HEK293T (cell line): Measurements from ENCODE around the gene BTG4.

Experiments used
- CTCF ChIA-PET: fragments of 350-600 bp; formaldehyde crosslinking; extraction: SDS; loops from one replicate; lab custom pipeline; 2021; ENCODE audit warnings: antibody characterized with exemption, inconsistent platforms; lab: Yijun Ruan, JAX
- POLR2A ChIA-PET: fragments of 350-600 bp; formaldehyde crosslinking; extraction: SDS; loops from one replicate; lab custom pipeline; 2020; ENCODE audit warnings: antibody characterized with exemption, inconsistent platforms; lab: Yijun Ruan, JAX
- DNase-seq: peaks from one replicate; pipeline ENCODE4 v3.0.0; 2012; ENCODE audit warnings: mixed read lengths; ENCODE audit errors: extremely low spot score
- ARNT ChIP-seq: fragments of 450-650 bp; IDR thresholded peaks from 2 replicates; pipeline ENCODE4 v1.6.1; 2017; ENCODE audit warnings: mild to moderate bottlenecking
- BHLHE40 ChIP-seq: fragments of 450-650 bp; IDR thresholded peaks from 2 replicates; pipeline ENCODE4 v1.6.1; 2016; ENCODE audit warnings: mild to moderate bottlenecking, moderate library complexity, borderline replicate concordance
- CTBP1 ChIP-seq: fragments of 450-650 bp; IDR thresholded peaks from 2 replicates; pipeline ENCODE4 v1.6.1; 2016; ENCODE audit warnings: borderline replicate concordance
- ELF4 ChIP-seq: fragments of 450-650 bp; IDR thresholded peaks from 2 replicates; pipeline ENCODE4 v1.6.1; 2017; ENCODE audit warnings: antibody characterized with exemption
- FOXA1 ChIP-seq: fragments of 450-650 bp; IDR thresholded peaks from 2 replicates; pipeline ENCODE4 v1.6.1; 2016; ENCODE audit warnings: mild to moderate bottlenecking
- FOXK2 ChIP-seq: fragments of 450-650 bp; IDR thresholded peaks from 2 replicates; pipeline ENCODE4 v1.6.1; 2016; ENCODE audit warnings: mild to moderate bottlenecking
- FOXM1 ChIP-seq: fragments of 450-650 bp; IDR thresholded peaks from 2 replicates; pipeline ENCODE4 v1.6.1; 2017; ENCODE audit warnings: mild to moderate bottlenecking, borderline replicate concordance
- HDGF ChIP-seq: fragments of 450-650 bp; IDR thresholded peaks from 2 replicates; pipeline ENCODE4 v1.6.1; 2017; ENCODE audit warnings: antibody characterized with exemption, borderline replicate concordance
- L3MBTL2 ChIP-seq: fragments of 450-650 bp; conservative IDR thresholded peaks from 2 replicates; pipeline ENCODE4 v1.6.1; 2016; ENCODE audit warnings: mild to moderate bottlenecking
- LEF1 ChIP-seq: fragments of 450-650 bp; IDR thresholded peaks from 2 replicates; pipeline ENCODE4 v1.6.1; 2017; ENCODE audit warnings: mild to moderate bottlenecking, borderline replicate concordance
- NFRKB ChIP-seq: fragments of 450-650 bp; IDR thresholded peaks from 2 replicates; pipeline ENCODE4 v1.6.1; 2016; ENCODE audit warnings: mild to moderate bottlenecking, moderate library complexity
- PKNOX1 ChIP-seq: fragments of 450-650 bp; IDR thresholded peaks from 2 replicates; pipeline ENCODE4 v1.6.1; 2016
- SP1 ChIP-seq: fragments of 450-650 bp; IDR thresholded peaks from 2 replicates; pipeline ENCODE4 v1.6.1; 2017
- SUZ12 ChIP-seq: fragments of 450-650 bp; IDR thresholded peaks from 2 replicates; pipeline ENCODE4 v1.6.1; 2016; ENCODE audit warnings: mild to moderate bottlenecking
- TARDBP ChIP-seq: fragments of 450-650 bp; IDR thresholded peaks from 2 replicates; pipeline ENCODE4 v1.6.1; 2016
- ZNF384 ChIP-seq: fragments of 450-650 bp; IDR thresholded peaks from 2 replicates; pipeline ENCODE4 v1.6.1; 2016

BTG4 gene

GRCh38 chr11:111499483-111499882 is 12.7 kb downstream of the BTG4 start:
- ChIA-PET POLR2A (no interaction called here), CTCF (no interaction called here)
- no peak for TF ChIP-seq CTBP1
- no peak for TF ChIP-seq PKNOX1
- TF ChIP-seq SP1: no peak
- TF ChIP-seq SUZ12: no peak
- no peak for TF ChIP-seq LEF1
- no peak for TF ChIP-seq NFRKB
- TF ChIP-seq FOXA1: no peak
- no peak for TF ChIP-seq HDGF
- DNase-seq: no peak

GRCh38 chr11:111494040-111494439 is 18.1 kb downstream of the BTG4 start:
- no peak for DNase-seq
- no peak for TF ChIP-seq HDGF
- TF ChIP-seq L3MBTL2: no peak
- TF ChIP-seq FOXM1: no peak
- no peak for TF ChIP-seq PKNOX1
- no peak for TF ChIP-seq SP1
- TF ChIP-seq CTBP1: no peak
- TF ChIP-seq LEF1: no peak
- TF ChIP-seq ZNF384: no peak
- no peak for TF ChIP-seq FOXA1
- no peak for TF ChIP-seq NFRKB
- no peak for TF ChIP-seq ELF4
- TF ChIP-seq SUZ12: no peak
- no peak for TF ChIP-seq ARNT
- no peak for TF ChIP-seq BHLHE40
- no peak for TF ChIP-seq TARDBP
- CTCF ChIA-PET: no interaction called here
- POLR2A ChIA-PET: no interaction called here

- DNase-seq: no peak
- ChIA-PET CTCF (no interaction called here), POLR2A (no interaction called here)
Observed at GRCh38 chr11:111490496-111490895, 21.7 kb downstream of the BTG4 start.

GRCh38 chr11:111483431-111483830 is 28.8 kb downstream of the BTG4 start:
- TF ChIP-seq L3MBTL2 (no peak), ZNF384 (no peak), ARNT (no peak), ELF4 (no peak), BHLHE40 (no peak), SUZ12 (no peak), FOXM1 (no peak), HDGF (no peak), TARDBP (no peak), PKNOX1 (no peak), FOXA1 (no peak), SP1 (no peak), FOXK2 (no peak), LEF1 (no peak), CTBP1 (no peak)

More at GRCh38 chr11:111490496-111490895, 21.7 kb downstream of the BTG4 start:
- TF ChIP-seq FOXK2 (no peak), ARNT (no peak), HDGF (no peak), PKNOX1 (no peak), CTBP1 (no peak), LEF1 (no peak), NFRKB (no peak), FOXA1 (no peak), SP1 (no peak), ELF4 (no peak), L3MBTL2 (no peak)

GRCh38 chr11:111479666-111480065 is 32.5 kb downstream of the BTG4 start:
- TF ChIP-seq ARNT: no peak
- no peak for TF ChIP-seq HDGF
- TF ChIP-seq CTBP1: no peak
- TF ChIP-seq LEF1: no peak
- TF ChIP-seq NFRKB: no peak
- TF ChIP-seq PKNOX1: no peak
- TF ChIP-seq FOXA1: no peak
- TF ChIP-seq ZNF384: no peak
- no peak for TF ChIP-seq SUZ12
- TF ChIP-seq ELF4: no peak
- no peak for TF ChIP-seq BHLHE40
- TF ChIP-seq FOXM1: no peak
- no peak for TF ChIP-seq TARDBP
- TF ChIP-seq FOXK2: no peak
- CTCF ChIA-PET: no interaction called here
- POLR2A ChIA-PET: no interaction called here

More at GRCh38 chr11:111483431-111483830, 28.8 kb downstream of the BTG4 start:
- CTCF ChIA-PET: no interaction called here
- POLR2A ChIA-PET: no interaction called here
- no peak for DNase-seq

More at GRCh38 chr11:111479666-111480065, 32.5 kb downstream of the BTG4 start:
- DNase-seq: no peak
